ENCODE results near the gene PDIA5.

PDIA5 gene

DNA sequence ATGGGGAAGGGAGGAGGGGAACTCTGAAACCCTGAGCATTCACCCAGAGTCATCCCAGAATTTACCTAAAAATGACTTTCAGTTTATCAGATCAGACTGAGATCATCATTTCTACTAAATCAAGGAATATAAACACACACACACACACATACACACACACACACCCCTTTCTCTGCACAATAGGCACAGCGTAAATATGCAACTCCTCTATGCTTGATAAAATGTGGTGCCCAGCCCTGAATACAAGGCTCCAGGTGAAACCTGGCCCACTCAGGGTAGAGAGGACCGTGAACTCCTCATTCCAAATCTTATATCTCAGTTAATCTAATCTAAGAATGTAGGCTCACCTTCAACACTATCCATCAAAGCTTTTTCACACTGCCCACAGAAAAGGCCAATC, 103.1 kb downstream of the PDIA5 start:
- TF ChIP-seq, protein P1, sequence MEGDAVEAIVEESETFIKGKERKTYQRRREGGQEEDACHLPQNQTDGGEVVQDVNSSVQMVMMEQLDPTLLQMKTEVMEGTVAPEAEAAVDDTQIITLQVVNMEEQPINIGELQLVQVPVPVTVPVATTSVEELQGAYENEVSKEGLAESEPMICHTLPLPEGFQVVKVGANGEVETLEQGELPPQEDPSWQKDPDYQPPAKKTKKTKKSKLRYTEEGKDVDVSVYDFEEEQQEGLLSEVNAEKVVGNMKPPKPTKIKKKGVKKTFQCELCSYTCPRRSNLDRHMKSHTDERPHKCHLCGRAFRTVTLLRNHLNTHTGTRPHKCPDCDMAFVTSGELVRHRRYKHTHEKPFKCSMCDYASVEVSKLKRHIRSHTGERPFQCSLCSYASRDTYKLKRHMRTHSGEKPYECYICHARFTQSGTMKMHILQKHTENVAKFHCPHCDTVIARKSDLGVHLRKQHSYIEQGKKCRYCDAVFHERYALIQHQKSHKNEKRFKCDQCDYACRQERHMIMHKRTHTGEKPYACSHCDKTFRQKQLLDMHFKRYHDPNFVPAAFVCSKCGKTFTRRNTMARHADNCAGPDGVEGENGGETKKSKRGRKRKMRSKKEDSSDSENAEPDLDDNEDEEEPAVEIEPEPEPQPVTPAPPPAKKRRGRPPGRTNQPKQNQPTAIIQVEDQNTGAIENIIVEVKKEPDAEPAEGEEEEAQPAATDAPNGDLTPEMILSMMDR (IDR thresholded peaks at IDR 0.05; ENCODE audit: insufficient read depth, low read depth, low read length, missing control alignments), result no peak
- H3K4me3 ChIP-seq (ENCODE audit: low read length), result no peak overlapping the region
- no peak for DNase-seq (ENCODE audit: low read depth)

DNA sequence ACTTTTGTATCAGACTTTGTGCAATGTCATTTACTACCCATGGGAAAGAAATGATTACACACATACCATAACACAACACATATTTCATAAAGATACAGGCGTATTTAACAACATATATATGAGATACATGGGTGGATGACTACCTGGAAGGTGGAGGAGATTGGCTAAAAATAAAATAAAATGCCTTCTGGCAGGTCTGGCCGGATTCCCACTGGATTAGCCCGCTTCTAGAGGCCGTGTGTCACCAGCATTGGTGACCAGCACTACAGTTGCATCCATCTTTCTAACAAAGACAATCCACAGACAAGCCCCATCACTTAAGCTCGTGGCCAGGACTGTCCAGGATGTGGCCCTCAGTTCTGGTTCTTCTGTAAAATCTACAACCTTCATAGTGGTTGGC, 114.0 kb downstream of the PDIA5 start:
- no peak for DNase-seq (ENCODE audit: low read depth)
- H3K4me3 ChIP-seq (ENCODE audit: low read length), result no peak overlapping the region
- TF ChIP-seq, protein P1 (IDR thresholded peaks at IDR 0.05; ENCODE audit: insufficient read depth, low read depth, low read length, missing control alignments), result no peak

DNA sequence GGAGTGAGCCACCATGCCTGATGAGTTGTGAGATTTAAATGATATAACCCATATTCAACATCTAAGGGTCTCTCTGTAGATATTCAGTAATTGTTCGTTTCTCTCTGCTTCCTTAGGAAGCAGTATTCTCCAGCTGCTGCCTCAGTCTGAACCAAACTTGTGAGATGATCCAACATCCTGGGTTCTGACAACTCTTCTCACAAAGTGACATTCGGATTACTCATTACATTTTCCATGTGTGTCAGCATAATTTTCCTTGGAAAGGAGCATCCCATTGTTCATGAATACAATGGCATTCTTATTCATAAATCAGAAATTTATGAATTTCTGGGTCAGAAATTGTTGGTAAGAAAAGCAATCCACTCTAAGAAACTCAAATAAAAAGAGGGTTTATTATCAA, 119.9 kb downstream of the PDIA5 start:
- DNase-seq (ENCODE audit: low read depth), result peak; percentile 3

DNA sequence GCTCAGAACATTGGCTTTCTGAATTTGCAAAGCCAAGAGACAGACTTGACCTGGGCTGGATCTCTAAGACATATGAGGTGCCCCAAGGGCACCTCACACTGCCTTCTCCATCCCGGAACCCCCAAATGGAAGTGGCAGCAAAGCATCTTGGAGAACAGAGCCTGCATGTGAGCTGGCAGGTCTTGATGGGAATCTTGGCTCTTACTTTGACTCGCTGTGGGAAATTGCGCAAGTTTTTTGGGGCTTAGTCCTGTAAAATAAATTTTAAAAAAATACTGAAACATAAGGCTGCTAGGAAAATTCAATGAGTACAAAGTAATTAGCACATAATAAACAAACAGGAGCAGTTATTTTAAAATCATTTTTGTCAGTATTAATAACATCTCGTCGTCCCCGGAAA, 121.2 kb downstream of the PDIA5 start:
- no peak for DNase-seq (ENCODE audit: low read depth)
- TF ChIP-seq, protein P1 (IDR thresholded peaks at IDR 0.05; ENCODE audit: insufficient read depth, low read depth, low read length, missing control alignments), result no peak
- no peak overlapping the region for H3K4me3 ChIP-seq (ENCODE audit: low read length)

More for the DNA sequence above, 119.9 kb downstream of the PDIA5 start:
- TF ChIP-seq, protein P1 (IDR thresholded peaks at IDR 0.05; ENCODE audit: insufficient read depth, low read depth, low read length, missing control alignments), result no peak
- no peak overlapping the region for H3K4me3 ChIP-seq (ENCODE audit: low read length)

DNA sequence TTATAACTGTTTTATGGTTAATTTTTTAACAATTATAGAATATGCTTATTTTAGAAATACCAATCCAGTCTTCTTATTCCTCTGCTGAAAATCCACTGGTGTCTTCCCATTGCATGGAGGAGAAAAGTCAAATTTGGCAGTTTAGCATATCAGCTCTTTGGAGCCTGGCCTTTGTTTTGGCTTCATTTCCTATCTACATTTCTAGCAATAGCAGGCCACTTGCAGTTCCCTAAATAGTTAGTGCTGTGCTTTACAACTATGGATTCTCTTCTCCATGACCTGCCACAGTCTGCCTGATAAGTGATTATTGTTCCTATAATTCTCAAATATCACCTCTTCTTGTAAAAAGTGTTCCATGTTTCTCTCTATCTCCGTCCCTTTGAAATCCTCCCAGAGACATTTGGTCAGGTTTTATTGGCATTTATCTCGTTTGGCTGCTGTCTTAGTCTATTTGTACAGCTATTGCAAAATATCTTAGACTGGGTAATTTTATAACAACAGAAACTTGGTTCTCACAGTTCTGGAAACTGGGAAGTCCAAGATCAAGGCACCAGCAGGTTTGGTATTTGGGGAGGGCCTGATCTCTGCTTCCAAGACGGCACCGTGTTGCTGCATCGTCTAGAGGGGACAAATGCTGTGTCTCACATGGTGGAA, 126.8 kb downstream of the PDIA5 start:
- TF ChIP-seq, protein P1 (IDR thresholded peaks at IDR 0.05; ENCODE audit: insufficient read depth, low read depth, low read length, missing control alignments), result no peak
- no peak for DNase-seq (ENCODE audit: low read depth)
- H3K4me3 ChIP-seq (ENCODE audit: low read length), result no peak overlapping the region

DNA sequence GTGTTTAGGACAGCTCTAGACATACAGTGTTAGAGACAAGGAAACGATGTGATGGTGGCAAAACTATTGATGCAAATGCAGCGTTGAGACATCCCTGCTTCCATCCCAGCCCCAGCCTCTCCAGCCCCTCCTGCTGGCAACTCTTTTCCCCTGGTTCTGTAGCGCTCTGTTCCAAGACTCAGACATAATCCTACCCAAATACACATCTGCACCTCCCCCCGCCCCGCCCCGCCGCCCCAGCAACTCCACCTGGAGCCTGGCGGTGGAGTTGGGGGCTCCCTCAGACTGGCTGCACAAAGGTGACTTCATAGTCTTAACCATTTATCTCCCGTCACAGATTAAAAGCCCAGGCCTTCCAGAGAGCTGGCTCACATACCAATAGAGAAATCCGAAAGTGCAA, 127.7 kb downstream of the PDIA5 start:
- peak; percentile 53 for DNase-seq (ENCODE audit: low read depth)
- TF ChIP-seq, protein P1 (IDR thresholded peaks at IDR 0.05; ENCODE audit: insufficient read depth, low read depth, low read length, missing control alignments), result peak; percentile 69
- H3K4me3 ChIP-seq (ENCODE audit: low read length), result no peak overlapping the region

DNA sequence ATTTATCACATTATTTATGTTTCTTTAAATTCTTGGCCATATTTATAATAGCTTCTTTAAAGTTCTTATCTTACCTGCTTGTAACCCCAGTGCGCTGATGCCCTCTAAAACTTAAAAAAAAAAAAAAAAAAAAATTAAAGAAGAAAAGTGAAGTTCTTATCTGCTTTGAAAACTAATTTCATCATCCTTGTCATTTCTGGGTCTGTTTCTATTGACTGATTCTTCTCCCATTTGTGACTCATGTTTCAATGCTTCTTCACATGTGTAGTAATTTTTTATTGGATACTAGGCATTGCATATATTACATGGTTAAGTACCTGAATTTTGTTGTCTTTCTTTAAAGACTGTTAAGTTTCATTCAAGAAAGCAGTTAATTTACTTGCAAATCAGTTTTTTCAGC, 131.5 kb downstream of the PDIA5 start:
- TF ChIP-seq, protein P1 (IDR thresholded peaks at IDR 0.05; ENCODE audit: insufficient read depth, low read depth, low read length, missing control alignments), result no peak
- DNase-seq (ENCODE audit: low read depth), result peak; percentile 2
- no peak overlapping the region for H3K4me3 ChIP-seq (ENCODE audit: low read length)

Measured in epithelial cell of esophagus (primary cell).